Breast epithelium (tissue), 4 donors: ENCODE measurements around the gene RPUSD2. TPM values are rescaled to one million over a fixed set of nuclear protein-coding genes. Genes with fewer than 3 reads are reported as not detected.

Source experiments
- DNase-seq, 2 donors: peaks; one replicate each; pipeline ENCODE4 v3.0.0-alpha.2; 2019; ENCODE audit warnings: low spot score in 2 of 2
- H3K27ac ChIP-seq, 2 donors: fragments of 200-600 bp; sonication (generic) in 1 of 2; one replicate each; pipeline ENCODE4 v1.5.1; 2016 to 2019; ENCODE audit warnings: mild to moderate bottlenecking in 1 of 2
- H3K27me3 ChIP-seq, 2 donors: fragments of 200-600 bp; sonication (generic) in 1 of 2; one replicate each; pipeline versions ENCODE4 v1.5.1 to v1.6.0; 2017 to 2019; ENCODE audit warnings: control low read depth in 1 of 2, mild to moderate bottlenecking in 1 of 2
- H3K36me3 ChIP-seq: fragments of 200-600 bp; one replicate; pipeline ENCODE4 v1.5.1; 2019
- H3K4me1 ChIP-seq, 2 donors: fragments of 200-600 bp; sonication (generic); one replicate each; pipeline ENCODE4 v1.5.1; 2016 to 2019; ENCODE audit warnings: control low read depth in 1 of 2
- H3K4me3 ChIP-seq, 3 donors: fragments of 200-600 bp; sonication (generic); 1 replicate in 2 of 3; 2 replicates in 1 of 3; pipeline ENCODE4 v1.5.1; 2016 to 2019; ENCODE audit warnings: mild to moderate bottlenecking in 3 of 3, moderate library complexity in 2 of 3
- H3K9me3 ChIP-seq, 2 donors: fragments of 200-600 bp; sonication (generic) in 1 of 2; one replicate each; pipeline ENCODE4 v1.5.1; 2016 to 2019; ENCODE audit warnings: control low read depth in 1 of 2
- POLR2A ChIP-seq: fragments of 450-650 bp; IDR thresholded peaks from one replicate; pipeline ENCODE4 v1.6.1; 2016; ENCODE audit warnings: antibody characterized with exemption, mild to moderate bottlenecking, moderate library complexity
- POLR2AphosphoS5 ChIP-seq, 3 donors: sonication (generic); formaldehyde crosslinking; IDR thresholded peaks; one replicate each; pipeline ENCODE4 v1.6.1; 2017; ENCODE audit warnings: antibody characterized with exemption in 3 of 3
- intact Hi-C: fragments of 100-400 bp; cut with DNase I; formaldehyde crosslinking; loops from one replicate; pipeline ENCODE4 v1.15.1; 2023; ENCODE audit warnings: low total_unique reads
- total RNA-seq, 3 donors: library from RNA; depleted of rRNA; stranded (reverse); fragments of >200 nt; gene quantifications; one replicate each; pipeline ENCODE4 v1.1.0, GENCODE V29; 2016
- TF ChIP-seq, protein P1 (sequence below), 3 donors: fragments of 450-650 bp; IDR thresholded peaks; one replicate each; pipeline ENCODE4 v1.5.1; 2016 to 2017; ENCODE audit warnings: antibody characterized with exemption in 3 of 3, mild to moderate bottlenecking in 3 of 3, moderate library complexity in 3 of 3

Gene RPUSD2
- total RNA-seq, 3 donors from 2014 or later: 5.8 to 12.5 (median 7.2) TPM

DNA sequence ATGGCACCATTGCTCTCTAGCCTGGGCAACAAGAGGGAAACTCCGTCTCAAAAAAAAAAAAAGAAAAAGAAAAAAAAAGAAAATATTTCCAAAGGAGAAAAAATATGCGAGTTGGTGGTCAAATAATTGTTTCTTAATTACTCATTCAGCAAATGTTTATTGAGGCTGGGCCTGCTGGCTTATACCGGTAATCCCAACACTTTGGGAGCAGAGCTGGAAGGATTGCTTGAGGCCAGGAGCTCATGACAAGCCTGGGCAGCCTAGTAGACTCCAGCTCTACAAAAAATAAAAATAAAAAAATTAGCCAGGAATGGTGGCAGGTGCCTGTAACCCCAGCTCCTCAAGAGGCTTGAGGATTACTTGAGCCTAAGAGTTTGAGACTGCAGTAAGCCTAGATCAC is 29.0 kb downstream of the RPUSD2 start:
- intact Hi-C loops: no loop called here
- no peaks in the 10 kb centered on the region for H3K27me3 ChIP-seq
- TF ChIP-seq POLR2A: no peak

DNA sequence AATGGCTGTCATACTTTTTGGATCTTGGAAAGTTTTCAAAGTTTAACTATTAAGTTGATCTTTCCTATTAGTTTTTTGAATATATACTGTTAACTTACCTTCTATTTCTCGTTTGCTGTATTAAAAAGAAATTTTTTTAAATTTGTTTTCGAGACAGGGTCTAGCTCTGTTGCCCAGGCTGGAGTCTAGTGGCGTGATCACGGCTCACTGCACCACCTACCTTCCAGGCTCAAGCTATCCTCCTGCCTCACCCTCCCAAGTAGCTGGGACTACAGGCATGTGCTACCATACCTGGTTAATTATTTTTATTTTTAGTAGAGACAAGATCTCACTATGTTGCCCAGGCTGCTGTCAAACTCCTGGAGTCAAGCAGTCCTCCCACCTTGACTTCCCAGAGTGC is 29.6 kb downstream of the RPUSD2 start:
- peaks cover 0 to 6% of the 10 kb centered on the region in 2 donors for H3K4me1 ChIP-seq
- DNase-seq: no peak
- intact Hi-C loops: no loop called here
- no peak overlapping the region for H3K27ac ChIP-seq
- no peaks in the 10 kb centered on the region for H3K9me3 ChIP-seq
- no peak overlapping the region for H3K4me3 ChIP-seq
- no peaks in the 10 kb centered on the region for H3K36me3 ChIP-seq
- TF ChIP-seq POLR2AphosphoS5 (IDR thresholded peaks at IDR 0.05) (no peak), POLR2A (no peak)
- TF ChIP-seq, protein P1, sequence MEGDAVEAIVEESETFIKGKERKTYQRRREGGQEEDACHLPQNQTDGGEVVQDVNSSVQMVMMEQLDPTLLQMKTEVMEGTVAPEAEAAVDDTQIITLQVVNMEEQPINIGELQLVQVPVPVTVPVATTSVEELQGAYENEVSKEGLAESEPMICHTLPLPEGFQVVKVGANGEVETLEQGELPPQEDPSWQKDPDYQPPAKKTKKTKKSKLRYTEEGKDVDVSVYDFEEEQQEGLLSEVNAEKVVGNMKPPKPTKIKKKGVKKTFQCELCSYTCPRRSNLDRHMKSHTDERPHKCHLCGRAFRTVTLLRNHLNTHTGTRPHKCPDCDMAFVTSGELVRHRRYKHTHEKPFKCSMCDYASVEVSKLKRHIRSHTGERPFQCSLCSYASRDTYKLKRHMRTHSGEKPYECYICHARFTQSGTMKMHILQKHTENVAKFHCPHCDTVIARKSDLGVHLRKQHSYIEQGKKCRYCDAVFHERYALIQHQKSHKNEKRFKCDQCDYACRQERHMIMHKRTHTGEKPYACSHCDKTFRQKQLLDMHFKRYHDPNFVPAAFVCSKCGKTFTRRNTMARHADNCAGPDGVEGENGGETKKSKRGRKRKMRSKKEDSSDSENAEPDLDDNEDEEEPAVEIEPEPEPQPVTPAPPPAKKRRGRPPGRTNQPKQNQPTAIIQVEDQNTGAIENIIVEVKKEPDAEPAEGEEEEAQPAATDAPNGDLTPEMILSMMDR (IDR thresholded peaks at IDR 0.05): no peak
- H3K27me3 ChIP-seq: no peaks in the 10 kb centered on the region

More for the DNA sequence above, 29.0 kb downstream of the RPUSD2 start:
- H3K4me1 ChIP-seq: peaks cover 0 to 6% of the 10 kb centered on the region in 2 donors
- H3K27ac ChIP-seq: no peak overlapping the region
- no peak for DNase-seq
- no peaks in the 10 kb centered on the region for H3K9me3 ChIP-seq
- H3K36me3 ChIP-seq: no peaks in the 10 kb centered on the region
- H3K4me3 ChIP-seq: no peak overlapping the region

DNA sequence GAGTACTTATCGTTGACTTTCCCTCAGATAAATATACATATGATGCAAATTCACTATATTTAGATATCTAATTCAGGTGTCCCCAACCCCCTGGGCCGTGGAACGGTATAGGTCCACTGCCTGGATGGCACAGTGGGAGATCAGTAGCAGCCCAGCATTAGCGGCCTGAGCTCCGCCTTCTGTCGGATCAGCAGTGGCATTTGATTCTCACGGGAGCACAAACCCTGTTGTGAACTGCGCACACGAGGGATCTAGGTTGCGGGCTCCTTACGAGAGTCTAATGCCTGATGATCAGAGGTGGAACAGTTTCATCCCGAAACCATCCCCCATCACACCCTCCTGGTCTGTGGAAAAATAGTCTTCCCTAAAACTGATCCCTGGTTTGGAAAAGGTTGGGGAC is 31.9 kb downstream of the RPUSD2 start:
- no peak for TF ChIP-seq POLR2A
- no peaks in the 10 kb centered on the region for H3K4me1 ChIP-seq
- H3K9me3 ChIP-seq: no peaks in the 10 kb centered on the region
- intact Hi-C loops: no loop called here
- H3K27me3 ChIP-seq: no peaks in the 10 kb centered on the region
- no peak overlapping the region for H3K27ac ChIP-seq
- H3K36me3 ChIP-seq: no peaks in the 10 kb centered on the region
- no peak for DNase-seq
- H3K4me3 ChIP-seq: no peak overlapping the region

- no peaks in the 10 kb centered on the region for H3K4me1 ChIP-seq
- TF ChIP-seq POLR2A: no peak
- TF ChIP-seq, protein P1 (IDR thresholded peaks at IDR 0.05): no peak
- no peak for TF ChIP-seq POLR2AphosphoS5 (IDR thresholded peaks at IDR 0.05)
- no peaks in the 10 kb centered on the region for H3K27me3 ChIP-seq
- no peak overlapping the region for H3K27ac ChIP-seq
- no peaks in the 10 kb centered on the region for H3K36me3 ChIP-seq
- no peaks in the 10 kb centered on the region for H3K9me3 ChIP-seq
- DNase-seq: no peak
- H3K4me3 ChIP-seq: no peak overlapping the region
- intact Hi-C loops: no loop called here
Measured at GRCh38 chr15:40603935-40604334, 34.8 kb downstream of the RPUSD2 start.

- DNase-seq: no peak
- no peak for TF ChIP-seq POLR2AphosphoS5 (IDR thresholded peaks at IDR 0.05)
- TF ChIP-seq, protein P1 (IDR thresholded peaks at IDR 0.05): no peak
- TF ChIP-seq POLR2A: no peak
Measured at GRCh38 chr15:40613080-40613479, 44.0 kb downstream of the RPUSD2 start.

GRCh38 chr15:40618023-40618422 is 48.9 kb downstream of the RPUSD2 start:
- no peak overlapping the region for H3K4me3 ChIP-seq
- no peak for DNase-seq
- no peaks in the 10 kb centered on the region for H3K36me3 ChIP-seq
- intact Hi-C loops: no loop called here
- no peak overlapping the region for H3K27ac ChIP-seq
- H3K4me1 ChIP-seq: no peaks in the 10 kb centered on the region
- H3K27me3 ChIP-seq: no peaks in the 10 kb centered on the region
- no peaks in the 10 kb centered on the region for H3K9me3 ChIP-seq
- TF ChIP-seq POLR2A (no peak), POLR2AphosphoS5 (IDR thresholded peaks at IDR 0.05) (no peak)
- TF ChIP-seq, protein P1 (IDR thresholded peaks at IDR 0.05): no peak

More at GRCh38 chr15:40613080-40613479, 44.0 kb downstream of the RPUSD2 start:
- no peaks in the 10 kb centered on the region for H3K4me1 ChIP-seq
- no peaks in the 10 kb centered on the region for H3K36me3 ChIP-seq
- H3K27ac ChIP-seq: no peak overlapping the region
- H3K27me3 ChIP-seq: no peaks in the 10 kb centered on the region
- H3K4me3 ChIP-seq: no peak overlapping the region
- intact Hi-C loops: no loop called here
- no peaks in the 10 kb centered on the region for H3K9me3 ChIP-seq
